Stimulated activated CD4-positive, alpha-beta T cell treated with anti-CD3 and anti-CD28 coated beads, Interleukin-4, amount 100 ng/mL, for 1 hour (primary cell): ENCODE measurements around the gene PDGFC.
"Not testable (repeated sequence)": the region's sequence is repeated elsewhere in the genome, so short reads cannot be mapped to it uniquely, and the experiment has no call there.

Source experiments
- DNase-seq: peaks from one replicate; pipeline ENCODE4 v3.0.0-alpha.2; 2020

Gene PDGFC

GRCh38 chr4:156949373-156949814 is 22.2 kb downstream of the PDGFC start:
- no peak for DNase-seq

GRCh38 chr4:156948738-156949137 is 22.9 kb downstream of the PDGFC start:
- DNase-seq: no peak

- DNase-seq: no peak
Observed at GRCh38 chr4:156948133-156948532, 23.5 kb downstream of the PDGFC start.

GRCh38 chr4:156946516-156947424 is 24.8 kb downstream of the PDGFC start:
- DNase-seq: no peak

- no peak for DNase-seq
Observed at GRCh38 chr4:156945532-156945931, 26.1 kb downstream of the PDGFC start.

- DNase-seq: no peak
Observed at GRCh38 chr4:156942991-156943390, 28.6 kb downstream of the PDGFC start.

GRCh38 chr4:156941940-156942548 is 29.6 kb downstream of the PDGFC start:
- DNase-seq: no peak

GRCh38 chr4:156939801-156940200 is 31.8 kb downstream of the PDGFC start:
- DNase-seq: no peak

GRCh38 chr4:156939139-156939538 is 32.5 kb downstream of the PDGFC start:
- no peak for DNase-seq

- DNase-seq: no peak
Observed at GRCh38 chr4:156934259-156934635, 37.4 kb downstream of the PDGFC start.

- DNase-seq: no peak
Observed at GRCh38 chr4:156933633-156934258, 37.9 kb downstream of the PDGFC start.

- not testable (repeated sequence) for DNase-seq
Observed at GRCh38 chr4:156932360-156932759, 39.2 kb downstream of the PDGFC start.

GRCh38 chr4:156931267-156931666 is 40.3 kb downstream of the PDGFC start:
- no peak for DNase-seq

GRCh38 chr4:156929386-156930105 is 42.1 kb downstream of the PDGFC start:
- DNase-seq: no peak

GRCh38 chr4:156924774-156925315 is 46.8 kb downstream of the PDGFC start:
- no peak for DNase-seq

- no peak for DNase-seq
Observed at GRCh38 chr4:156923525-156923924, 48.1 kb downstream of the PDGFC start.

GRCh38 chr4:156915221-156915620 is 56.4 kb downstream of the PDGFC start:
- no peak for DNase-seq

GRCh38 chr4:156913234-156913633 is 58.4 kb downstream of the PDGFC start:
- DNase-seq: no peak

- DNase-seq: no peak
Observed at GRCh38 chr4:156909010-156909409, 62.6 kb downstream of the PDGFC start.

- DNase-seq: no peak
Observed at GRCh38 chr4:156906325-156906724, 65.3 kb downstream of the PDGFC start.

GRCh38 chr4:156901871-156902270 is 69.7 kb downstream of the PDGFC start:
- no peak for DNase-seq

- no peak for DNase-seq
Observed at GRCh38 chr4:156898373-156899117, 73.1 kb downstream of the PDGFC start.
